ENCODE measurements around the gene TMEM213. TPM values are rescaled to one million over a fixed set of nuclear protein-coding genes. Genes with fewer than 3 reads are reported as not detected.

Gene TMEM213
- total and polyA plus RNA-seq, 2 of the 13 experiments (the other 11 are each of a cell fraction or from before 2014, with no cell fraction given): not detected

- TF ChIP-seq SOX6 (IDR thresholded peaks at IDR 0.05) (no peak), SOX6 (CRISPR knock-in tag; IDR thresholded peaks at IDR 0.05) (0 out of 2 replicates have a peak, but pooled peaks have one; percentile 20), ZMYM4 (CRISPR knock-in tag; IDR thresholded peaks at IDR 0.05) (0 out of 2 replicates have a peak, but pooled peaks have one; percentile 29), RXRB (CRISPR knock-in tag; IDR thresholded peaks at IDR 0.05; ENCODE audit: borderline replicate concordance) (no peak), NFKB2 (CRISPR knock-in tag; IDR thresholded peaks at IDR 0.05; ENCODE audit: borderline replicate concordance) (no peak), MXD4 (CRISPR knock-in tag; IDR thresholded peaks at IDR 0.05) (no peak), ZNF124 (CRISPR knock-in tag; IDR thresholded peaks at IDR 0.05) (no peak), ZNF329 (CRISPR knock-in tag; IDR thresholded peaks at IDR 0.05; ENCODE audit: low read depth) (no peak), MXD3 (CRISPR knock-in tag; IDR thresholded peaks at IDR 0.05) (no peak), MLX (CRISPR knock-in tag; IDR thresholded peaks at IDR 0.05) (no peak), SMC3 (IDR thresholded peaks at IDR 0.05; ENCODE audit: low read length) (peak; percentile 53), MLLT10 (CRISPR knock-in tag; IDR thresholded peaks at IDR 0.05) (no peak), HCFC1 (IDR thresholded peaks at IDR 0.05; ENCODE audit: low read depth, low read length) (no peak), RAD21 (CRISPR knock-in tag; IDR thresholded peaks at IDR 0.05) (peak; percentile 31; the same call in 1 of the 2 replicates)
- TF ChIP-seq, protein P1, sequence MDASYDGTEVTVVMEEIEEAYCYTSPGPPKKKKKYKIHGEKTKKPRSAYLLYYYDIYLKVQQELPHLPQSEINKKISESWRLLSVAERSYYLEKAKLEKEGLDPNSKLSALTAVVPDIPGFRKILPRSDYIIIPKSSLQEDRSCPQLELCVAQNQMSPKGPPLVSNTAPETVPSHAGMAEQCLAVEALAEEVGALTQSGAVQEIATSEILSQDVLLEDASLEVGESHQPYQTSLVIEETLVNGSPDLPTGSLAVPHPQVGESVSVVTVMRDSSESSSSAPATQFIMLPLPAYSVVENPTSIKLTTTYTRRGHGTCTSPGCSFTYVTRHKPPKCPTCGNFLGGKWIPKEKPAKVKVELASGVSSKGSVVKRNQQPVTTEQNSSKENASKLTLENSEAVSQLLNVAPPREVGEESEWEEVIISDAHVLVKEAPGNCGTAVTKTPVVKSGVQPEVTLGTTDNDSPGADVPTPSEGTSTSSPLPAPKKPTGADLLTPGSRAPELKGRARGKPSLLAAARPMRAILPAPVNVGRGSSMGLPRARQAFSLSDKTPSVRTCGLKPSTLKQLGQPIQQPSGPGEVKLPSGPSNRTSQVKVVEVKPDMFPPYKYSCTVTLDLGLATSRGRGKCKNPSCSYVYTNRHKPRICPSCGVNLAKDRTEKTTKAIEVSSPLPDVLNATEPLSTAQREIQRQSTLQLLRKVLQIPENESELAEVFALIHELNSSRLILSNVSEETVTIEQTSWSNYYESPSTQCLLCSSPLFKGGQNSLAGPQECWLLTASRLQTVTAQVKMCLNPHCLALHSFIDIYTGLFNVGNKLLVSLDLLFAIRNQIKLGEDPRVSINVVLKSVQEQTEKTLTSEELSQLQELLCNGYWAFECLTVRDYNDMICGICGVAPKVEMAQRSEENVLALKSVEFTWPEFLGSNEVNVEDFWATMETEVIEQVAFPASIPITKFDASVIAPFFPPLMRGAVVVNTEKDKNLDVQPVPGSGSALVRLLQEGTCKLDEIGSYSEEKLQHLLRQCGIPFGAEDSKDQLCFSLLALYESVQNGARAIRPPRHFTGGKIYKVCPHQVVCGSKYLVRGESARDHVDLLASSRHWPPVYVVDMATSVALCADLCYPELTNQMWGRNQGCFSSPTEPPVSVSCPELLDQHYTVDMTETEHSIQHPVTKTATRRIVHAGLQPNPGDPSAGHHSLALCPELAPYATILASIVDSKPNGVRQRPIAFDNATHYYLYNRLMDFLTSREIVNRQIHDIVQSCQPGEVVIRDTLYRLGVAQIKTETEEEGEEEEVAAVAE (CRISPR knock-in tag; IDR thresholded peaks at IDR 0.05; ENCODE audit: borderline replicate concordance): no peak
- TF ChIP-seq, protein P2, sequence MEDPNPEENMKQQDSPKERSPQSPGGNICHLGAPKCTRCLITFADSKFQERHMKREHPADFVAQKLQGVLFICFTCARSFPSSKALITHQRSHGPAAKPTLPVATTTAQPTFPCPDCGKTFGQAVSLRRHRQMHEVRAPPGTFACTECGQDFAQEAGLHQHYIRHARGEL (CRISPR knock-in tag; IDR thresholded peaks at IDR 0.05): peak; percentile 99
Observed at GRCh38 chr7:138886501-138886917, 88.7 kb downstream of the TMEM213 start (continued).

Data from HepG2 (cell line).